GM18907 (cell line): ENCODE data around the gene ATP1B1.
"Not testable (repeated sequence)": the region's sequence is repeated elsewhere in the genome, so short reads cannot be mapped to it uniquely, and the experiment has no call there.

Experiments used
- ATAC-seq: cut with Tn5 transposase; IDR thresholded peaks from one replicate; pipeline ENCODE4 v1.9.1; 2021; ENCODE audit warnings: mild to moderate bottlenecking, moderate library complexity; ENCODE audit not compliant: unreplicated experiment

ATP1B1 gene

DNA sequence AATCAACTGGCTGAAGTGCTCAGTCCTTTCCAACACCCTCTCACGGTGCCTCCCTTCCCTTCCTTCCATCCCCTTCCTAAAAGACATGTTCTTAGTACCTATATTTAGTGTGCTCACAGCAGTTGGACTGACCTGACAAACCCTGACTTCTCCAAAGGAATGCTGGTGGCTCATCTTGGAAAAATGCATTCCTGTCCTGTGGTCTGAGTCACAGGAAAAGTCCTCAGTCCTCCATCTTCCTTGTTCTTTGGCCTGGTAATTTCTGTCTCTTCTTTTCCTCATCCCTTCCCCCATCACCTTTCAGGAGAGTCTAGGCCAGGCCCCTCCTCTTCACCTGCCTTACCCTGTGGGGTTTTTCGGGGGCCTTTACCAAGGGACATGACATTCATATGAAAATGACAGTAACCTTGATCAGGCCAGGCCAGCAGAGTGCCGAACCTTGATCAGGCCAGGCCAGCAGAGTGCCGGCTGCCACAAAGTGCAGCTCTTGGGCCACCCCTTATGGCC is 7.2 kb downstream of the ATP1B1 start:
- ATAC-seq: no peak

GRCh38 chr1:169115891-169116585 is 9.5 kb downstream of the ATP1B1 start:
- ATAC-seq: peak; percentile 79

DNA sequence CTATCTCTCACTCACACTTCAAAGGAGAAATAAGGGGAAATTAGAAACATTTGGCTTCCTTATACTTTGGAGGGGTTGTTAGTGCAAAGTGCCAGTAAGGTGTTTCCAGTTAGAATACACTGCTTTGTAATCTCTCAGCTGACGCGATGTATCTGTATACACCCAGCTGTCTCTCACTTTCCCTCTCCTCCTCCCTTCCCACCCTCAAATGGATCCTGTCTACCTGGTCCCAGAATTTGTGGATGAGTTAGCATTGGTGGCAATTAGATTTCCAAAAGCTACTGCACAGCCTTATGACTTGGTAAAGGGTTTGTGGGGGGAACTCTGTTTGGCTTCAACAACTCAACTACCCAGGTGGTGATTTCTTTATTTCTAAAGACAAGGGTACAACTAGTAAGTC is 10.5 kb downstream of the ATP1B1 start:
- no peak for ATAC-seq

DNA sequence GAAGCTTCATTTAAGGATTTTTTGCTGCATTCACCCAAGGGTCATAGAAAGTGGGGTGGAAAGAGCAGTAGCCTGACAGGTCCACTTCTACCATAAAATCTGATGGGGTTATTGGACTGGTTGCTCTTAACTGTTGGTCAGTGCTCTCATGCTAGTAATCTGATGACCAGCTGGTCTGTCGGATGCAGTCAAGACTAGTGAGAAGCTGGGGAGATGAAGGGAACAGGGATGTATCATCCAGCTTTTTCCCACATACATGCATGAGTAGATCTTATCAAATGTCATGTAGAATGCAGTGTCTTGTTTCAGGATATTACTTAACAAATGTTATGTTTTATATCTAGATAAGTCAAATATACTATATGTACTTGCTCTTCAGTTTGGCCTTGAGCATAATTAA is 11.1 kb downstream of the ATP1B1 start:
- no peak for ATAC-seq

DNA sequence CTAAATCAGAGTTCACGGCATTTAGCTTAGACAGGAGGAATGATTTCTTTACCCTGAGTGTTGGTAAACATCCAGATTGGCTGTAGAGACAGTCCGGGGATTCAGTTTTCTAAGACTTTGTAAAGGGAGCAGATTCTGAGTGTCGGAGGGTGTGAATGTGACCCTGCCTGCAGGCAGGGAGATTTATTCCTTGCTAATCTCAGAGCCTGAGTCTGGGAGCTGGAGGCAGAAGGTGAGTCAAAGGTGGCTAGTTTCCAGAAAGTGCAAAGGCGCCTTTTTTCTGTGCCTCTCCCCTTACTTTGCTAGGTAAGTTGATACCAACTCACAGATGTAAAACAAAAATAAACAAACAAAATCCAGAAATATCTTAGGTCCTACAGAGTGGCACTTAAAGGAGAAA is 11.7 kb downstream of the ATP1B1 start:
- no peak for ATAC-seq

- ATAC-seq: no peak
These were observed 12.9 kb downstream of the ATP1B1 start for GRCh38 chr1:169119405-169119804.

GRCh38 chr1:169120066-169120465 is 13.6 kb downstream of the ATP1B1 start:
- no peak for ATAC-seq

- no peak for ATAC-seq
These were observed 14.8 kb downstream of the ATP1B1 start for GRCh38 chr1:169121146-169121923.

DNA sequence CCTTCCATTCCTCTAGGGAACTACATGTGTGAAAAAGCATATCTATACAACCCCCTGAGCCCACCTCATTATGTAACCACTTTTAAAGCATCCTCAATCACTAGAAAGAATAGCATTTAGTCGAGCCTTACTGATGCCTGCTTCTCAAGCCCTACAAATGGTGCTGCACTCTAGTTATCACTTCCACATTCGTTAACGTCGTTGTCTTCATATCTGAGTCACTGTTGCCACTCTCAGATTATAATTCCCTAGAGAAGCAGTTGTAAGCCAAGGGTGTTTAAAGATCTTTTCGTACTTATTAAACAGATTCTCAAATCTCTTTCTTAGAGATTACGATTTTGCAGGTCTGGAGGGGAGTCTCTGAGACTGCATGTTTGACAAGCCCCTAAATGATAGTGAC is 16.5 kb downstream of the ATP1B1 start:
- peak; percentile 60 for ATAC-seq

DNA sequence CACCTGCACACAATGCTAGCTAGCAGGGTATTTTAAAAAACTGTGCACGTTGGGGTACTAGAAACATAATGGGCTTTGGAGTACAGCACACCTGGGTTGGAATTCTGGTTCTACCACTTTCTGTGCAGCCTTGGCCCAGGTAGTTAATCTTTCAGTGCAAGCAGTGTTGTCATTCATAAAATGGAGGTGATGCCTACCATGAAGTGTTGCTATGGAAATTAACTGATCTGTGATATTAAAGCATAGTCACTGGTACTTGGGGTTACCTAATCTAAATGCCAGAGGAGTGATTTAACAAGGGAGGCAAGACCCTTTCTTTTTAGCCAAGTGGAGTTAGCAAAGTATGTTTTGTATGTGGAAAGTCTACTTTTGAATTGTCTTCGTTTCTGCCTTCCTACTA is 18.0 kb downstream of the ATP1B1 start:
- no peak for ATAC-seq

GRCh38 chr1:169125597-169125996 is 19.1 kb downstream of the ATP1B1 start:
- not testable (repeated sequence) for ATAC-seq

GRCh38 chr1:169126335-169126734 is 19.8 kb downstream of the ATP1B1 start:
- no peak for ATAC-seq

GRCh38 chr1:169127305-169127704 is 20.8 kb downstream of the ATP1B1 start:
- no peak for ATAC-seq

DNA sequence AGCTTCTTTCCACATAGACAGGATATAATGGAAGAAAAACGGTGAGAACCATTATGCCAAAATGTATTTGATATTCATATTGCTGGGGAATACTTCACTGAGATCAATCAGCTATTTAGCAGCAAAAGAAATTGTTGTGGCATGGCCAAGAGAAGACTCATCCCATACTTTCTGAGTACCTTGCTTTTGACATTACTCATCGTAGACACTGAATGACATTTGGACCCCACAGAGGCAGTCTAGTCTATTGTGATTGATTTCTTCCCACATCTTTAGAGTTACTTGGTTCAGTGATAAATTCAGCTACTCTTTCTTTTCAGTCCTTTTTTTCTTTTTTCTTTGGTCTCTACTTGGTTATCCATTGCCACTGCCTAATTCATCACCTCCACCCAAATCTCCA is 22.1 kb downstream of the ATP1B1 start:
- no peak for ATAC-seq

- no peak for ATAC-seq
These were observed 22.8 kb downstream of the ATP1B1 start for GRCh38 chr1:169129109-169129784.

GRCh38 chr1:169130683-169131082 is 24.2 kb downstream of the ATP1B1 start:
- ATAC-seq: no peak

GRCh38 chr1:169132512-169133227 is 26.2 kb downstream of the ATP1B1 start:
- no peak for ATAC-seq

GRCh38 chr1:169133228-169133576 is 26.7 kb downstream of the ATP1B1 start:
- no peak for ATAC-seq

DNA sequence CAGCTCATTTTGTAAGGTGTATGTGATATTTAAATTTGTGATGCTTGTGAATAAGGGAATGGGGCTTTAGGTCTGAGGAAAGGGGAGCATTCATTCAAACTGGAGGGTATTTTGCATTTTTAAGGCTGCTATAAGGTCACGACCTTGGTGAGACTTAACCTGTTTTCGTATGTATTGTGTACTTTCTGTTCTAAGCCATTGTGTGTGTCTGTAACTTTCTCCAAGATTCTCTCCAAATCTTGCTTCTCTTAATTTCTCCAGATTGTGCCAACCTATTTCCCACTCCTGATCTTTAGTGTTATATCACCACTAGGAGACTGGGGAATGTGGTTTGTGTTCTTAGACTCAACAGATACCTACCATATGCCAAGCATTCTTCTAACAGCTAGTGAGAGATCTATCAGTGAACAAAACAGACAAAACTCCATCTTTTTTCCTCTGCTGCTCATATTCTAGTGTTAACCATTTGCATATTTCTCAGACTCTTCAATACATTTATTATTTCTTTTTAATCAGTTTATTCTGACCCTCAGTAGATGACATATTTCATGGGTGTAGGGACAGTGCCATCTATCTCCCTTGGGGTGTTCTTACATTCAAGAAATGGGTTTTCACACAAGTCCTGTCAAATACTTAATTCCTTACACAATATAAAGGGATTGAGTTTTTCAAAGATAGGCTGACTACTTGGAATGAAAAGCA is 27.5 kb downstream of the ATP1B1 start:
- no peak for ATAC-seq

- no peak for ATAC-seq
These were observed 30.9 kb downstream of the ATP1B1 start for GRCh38 chr1:169137357-169137756.
